Medulla oblongata (tissue), 1 donor: ENCODE results near the gene S100A14.
"Not testable (repeated sequence)": the region's sequence is repeated elsewhere in the genome, so short reads cannot be mapped to it uniquely, and the experiment has no call there.

Source experiments
- DNase-seq: peaks from one replicate; pipeline ENCODE4 v3.0.0-alpha.2; 2015; ENCODE audit errors: extremely low spot score

S100A14 gene

DNA sequence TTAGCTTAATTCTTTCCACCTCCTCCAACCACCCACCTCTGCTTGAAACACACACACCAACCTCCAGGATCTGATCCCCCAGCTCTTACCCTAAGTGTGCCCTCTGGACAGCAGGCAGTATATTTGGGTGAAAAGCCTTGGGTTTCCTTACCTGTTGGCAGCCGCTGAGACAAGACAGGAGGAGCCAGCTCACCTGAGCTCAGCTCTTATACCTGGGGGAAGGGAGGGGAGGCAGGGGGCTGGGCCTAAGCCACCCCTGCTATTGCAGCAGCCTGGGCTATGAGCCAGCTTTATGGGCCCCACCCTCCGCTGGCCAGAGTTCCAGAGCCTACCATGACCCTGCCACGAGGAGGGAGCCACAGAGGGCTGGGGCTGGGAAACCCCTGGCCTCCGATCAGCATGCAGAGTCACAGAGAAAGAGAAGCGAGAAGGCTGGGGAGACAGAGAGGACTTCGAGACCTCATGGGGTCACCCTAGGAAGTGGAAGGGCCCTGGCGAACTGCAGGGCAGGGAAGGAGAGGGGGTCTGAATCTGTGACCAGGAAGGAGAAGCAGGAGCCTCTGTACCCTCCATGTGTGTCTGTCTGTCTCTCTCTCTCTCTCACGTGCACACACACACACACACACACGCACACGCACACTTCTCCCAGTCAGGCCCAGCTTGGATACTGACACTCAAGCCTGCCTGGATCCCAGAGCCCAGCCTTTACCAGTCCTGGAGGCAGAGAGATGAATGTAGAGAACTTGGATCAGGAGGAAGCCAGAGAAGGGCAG is at the start of gene S100A14:
TSS of gene S100A14 (minus strand) at position 182 of the 773 bp plus-strand sequence. CDS start 467 bp downstream, outside the sequence.
- DNase-seq, result no peak

DNA sequence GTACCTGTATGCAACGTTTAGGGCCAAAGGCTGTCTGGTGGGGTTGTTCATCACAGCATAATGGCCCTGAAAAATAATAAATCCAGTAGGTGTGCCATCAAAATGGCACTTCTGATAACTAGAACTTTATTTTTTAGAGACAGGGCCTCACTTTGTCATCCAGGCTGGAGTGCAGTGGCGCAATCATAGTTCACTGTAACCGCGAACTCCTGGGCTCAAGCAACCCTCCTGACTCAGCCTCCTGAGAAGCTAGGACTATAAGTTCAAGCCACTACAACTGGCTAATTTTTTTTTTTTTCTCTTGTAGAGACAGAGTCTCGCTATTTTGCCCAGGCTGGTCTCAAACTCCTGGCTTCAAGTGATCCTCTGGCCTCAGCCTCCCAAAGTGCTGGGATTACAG is 47.1 kb upstream of the S100A14 start:
- DNase-seq, result no peak

DNA sequence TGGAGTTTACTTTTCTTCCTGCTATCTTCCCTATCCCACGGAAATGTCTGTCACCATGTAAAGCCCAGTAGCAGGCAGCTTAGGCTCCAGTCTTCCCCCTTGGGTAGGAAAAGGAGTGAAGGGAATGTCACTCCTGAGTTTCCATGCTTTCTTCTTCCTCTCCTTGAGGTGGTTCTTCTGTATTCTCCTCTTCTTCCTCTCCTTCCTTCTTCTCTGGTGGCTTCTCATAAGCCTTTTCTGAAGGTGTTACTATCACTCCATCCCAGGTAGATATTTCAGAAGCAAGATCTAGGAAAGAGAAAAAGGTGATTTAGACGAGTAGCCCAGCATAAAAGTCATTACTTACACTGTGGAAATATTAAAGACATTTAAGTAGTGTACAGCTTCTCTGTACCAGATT is 46.1 kb upstream of the S100A14 start:
- DNase-seq, result no peak

DNA sequence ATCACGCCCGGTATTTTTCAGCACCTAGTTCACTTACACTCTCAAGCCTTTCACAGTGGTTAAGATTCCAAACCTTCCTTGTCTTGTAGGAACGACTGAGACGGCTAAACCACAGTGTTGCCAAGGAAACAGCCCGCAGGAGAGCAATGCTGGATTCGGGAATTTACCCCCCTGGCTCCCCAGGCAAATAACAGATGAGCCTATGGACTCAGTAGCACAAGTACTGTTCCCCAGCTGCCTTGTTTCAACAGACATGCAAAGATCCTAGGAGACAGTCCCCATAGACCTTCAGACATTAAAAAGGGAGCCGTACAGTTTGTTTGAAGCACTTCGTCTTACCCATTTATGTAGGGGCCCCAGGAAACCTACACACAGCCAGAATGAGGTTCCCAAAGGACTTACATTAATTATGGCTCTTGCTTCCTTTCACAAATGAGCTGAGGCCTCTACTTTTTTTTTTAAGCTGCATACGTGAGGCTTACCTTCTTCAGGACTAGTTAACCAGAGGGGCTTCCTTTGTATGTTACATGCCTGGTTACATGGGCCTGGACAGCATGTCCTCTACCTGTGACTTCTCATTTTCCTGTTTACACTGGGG is 45.1 kb upstream of the S100A14 start:
- DNase-seq, result no peak

DNA sequence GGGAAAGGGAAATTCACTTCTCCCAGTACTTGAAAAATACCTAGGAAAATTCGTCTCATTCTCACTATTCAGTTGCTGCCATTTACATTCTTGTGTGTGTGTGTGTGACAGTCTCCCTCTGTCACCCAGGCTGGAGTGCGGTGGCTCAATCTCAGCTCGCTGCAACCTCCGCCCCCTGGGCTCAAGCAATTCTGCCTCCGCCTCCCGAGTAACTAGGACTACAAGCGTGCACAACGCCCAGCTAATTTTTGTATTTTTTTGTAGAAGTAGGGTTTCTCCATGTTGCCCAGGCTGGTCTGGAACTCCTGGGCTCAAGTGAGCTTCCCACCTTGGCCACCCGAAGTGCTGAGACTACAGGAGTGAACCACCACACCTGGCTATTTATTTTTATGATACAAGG is 43.5 kb upstream of the S100A14 start:
- DNase-seq, result no peak

DNA sequence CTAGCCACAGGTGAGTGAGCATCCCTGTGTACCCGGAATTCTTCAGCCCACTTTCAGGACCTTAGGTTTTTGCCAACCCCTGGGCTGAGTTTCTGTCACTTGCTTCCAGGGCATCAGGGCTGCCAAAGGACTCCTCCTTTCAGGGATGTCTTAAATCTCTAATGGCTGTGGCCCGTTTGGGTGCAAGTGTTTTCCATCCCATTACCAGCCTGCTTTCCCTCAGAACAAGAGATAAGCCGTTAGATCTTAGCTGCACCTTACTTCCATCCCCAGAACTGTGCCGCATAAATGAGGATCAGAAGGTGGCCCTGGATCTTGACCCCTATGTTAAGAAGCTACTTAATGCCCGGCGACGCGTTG is 43.0 kb upstream of the S100A14 start:
- no peak for DNase-seq

DNA sequence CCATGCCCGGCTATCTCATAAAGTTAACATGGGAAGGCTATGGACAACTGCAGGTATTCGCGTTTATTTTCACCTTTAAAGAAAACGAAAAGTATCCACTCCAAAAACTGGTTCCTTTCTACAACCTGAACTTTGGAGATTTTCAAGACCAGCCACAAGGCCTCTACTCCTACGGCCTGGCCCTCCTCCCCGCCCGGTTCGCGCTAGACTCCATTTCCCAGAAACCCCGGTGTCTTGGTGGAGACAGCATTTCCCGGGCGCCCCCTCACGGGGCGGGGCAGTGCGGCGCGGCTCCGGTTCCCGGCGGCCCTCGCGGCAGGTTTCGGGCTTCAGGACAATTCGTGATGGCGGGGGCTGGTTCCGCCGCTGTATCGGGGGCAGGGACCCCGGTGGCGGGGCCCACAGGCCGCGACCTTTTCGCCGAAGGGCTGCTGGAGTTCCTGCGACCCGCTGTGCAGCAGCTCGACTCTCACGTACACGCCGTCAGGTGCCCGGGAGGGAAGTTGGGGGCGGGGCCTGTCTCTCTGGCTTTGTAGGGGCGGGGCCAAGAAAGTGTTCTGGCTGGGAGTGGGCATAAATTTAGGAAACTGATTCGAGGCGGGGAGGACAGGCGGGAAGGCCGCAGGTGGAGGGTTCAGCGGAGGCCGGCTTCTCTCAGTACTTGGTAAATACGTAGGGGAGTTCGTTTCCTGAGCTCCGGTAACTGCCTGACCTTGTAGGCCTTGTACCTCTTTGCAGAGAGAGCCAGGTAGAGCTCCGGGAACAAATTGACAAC is 42.5 kb upstream of the S100A14 start, which contains the start of gene SNAPIN:
TSS of gene SNAPIN (plus strand) at position 304 of the 775 bp plus-strand sequence. CDS start at position 345, 41 bp downstream.
- DNase-seq, result peak; percentile 93

DNA sequence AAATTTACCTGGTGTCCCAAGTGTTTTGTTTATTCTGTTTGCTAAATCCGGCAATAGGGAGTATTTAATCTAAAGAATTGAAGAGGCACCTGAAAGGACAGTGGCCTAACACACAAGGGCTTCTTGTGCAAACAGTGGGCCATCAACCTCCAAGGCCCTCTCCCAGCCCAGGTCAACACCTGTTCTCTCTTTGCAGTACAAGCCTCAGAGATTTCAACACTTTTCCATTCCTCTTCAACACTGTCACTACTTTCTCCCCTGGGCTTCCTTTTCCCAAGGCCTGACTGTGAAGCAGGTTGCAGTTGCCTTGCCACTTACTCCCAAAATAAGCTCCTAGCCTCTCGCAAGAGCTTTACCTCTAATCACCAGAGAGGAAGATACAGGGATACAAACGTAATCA is 39.2 kb upstream of the S100A14 start:
- DNase-seq, result no peak

DNA sequence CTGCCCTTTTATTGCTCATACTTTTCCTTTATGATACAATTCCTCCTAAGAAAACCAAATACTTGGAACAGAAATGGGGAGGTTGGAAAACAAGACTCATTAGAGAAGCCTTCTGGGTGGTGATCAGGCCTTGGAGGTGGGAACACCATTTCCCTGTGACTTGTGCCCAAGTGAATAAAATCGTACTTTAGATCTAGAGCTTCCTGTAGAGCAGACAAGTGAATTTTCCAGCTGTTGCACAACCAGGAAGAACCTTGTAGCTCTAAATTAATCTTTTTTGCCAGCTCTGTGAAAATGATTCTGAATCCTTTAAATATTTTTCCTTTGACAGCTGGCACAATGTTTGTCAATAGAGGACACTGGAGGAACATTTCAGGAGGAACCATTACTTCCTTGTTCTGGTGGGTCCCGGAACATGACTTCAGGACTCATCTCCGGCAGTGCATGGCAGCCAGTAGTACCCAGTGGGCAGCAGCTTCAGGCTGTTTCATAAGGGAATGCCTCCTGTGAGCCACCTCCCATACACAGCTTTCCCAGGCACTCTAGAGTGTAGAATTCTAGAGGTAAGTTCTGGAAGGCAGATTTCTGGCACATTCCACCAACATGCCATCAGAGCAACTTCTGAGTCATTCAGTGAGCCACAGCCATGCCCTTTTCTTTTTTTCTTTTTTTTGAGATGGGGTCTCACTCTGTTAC is 36.8 kb upstream of the S100A14 start:
- DNase-seq, result no peak

DNA sequence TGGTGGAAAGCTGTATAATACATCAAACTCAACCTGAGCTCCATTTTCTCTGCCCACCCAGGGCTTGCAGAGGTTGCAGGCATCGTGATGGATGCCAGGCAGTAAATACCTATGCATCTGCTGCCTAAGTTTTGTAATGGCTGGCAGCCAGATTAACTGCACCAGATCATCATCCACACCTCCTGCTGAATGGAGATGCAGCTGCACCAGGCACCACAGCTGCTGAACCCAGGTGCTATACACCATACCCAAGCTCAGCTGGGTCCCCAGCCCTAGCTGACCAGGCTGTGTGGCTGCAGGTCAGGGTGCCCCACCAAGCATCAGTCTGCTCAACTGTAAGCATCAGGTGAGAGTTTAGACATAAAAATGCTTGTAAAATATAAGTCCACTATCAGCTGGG is 35.6 kb upstream of the S100A14 start:
- no peak for DNase-seq

DNA sequence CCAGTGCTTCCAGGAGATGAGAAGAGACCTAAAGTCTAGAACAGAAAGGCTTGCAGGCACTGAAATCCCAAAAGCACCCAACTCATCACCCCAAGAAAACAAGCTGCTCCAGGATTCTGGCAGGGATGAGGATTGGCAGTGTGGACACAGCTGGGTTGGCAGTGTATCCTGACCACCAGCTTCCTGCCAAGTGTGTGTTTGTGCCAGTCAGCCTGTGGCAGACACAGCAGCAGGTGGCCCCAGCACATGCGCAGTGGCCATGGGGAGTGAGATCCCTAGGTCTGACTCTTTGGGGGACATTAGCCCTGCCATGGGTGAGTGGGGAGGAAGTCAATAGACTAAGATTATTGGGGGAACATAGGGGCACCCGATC is 33.7 kb upstream of the S100A14 start:
- peak; percentile 85 for DNase-seq

DNA sequence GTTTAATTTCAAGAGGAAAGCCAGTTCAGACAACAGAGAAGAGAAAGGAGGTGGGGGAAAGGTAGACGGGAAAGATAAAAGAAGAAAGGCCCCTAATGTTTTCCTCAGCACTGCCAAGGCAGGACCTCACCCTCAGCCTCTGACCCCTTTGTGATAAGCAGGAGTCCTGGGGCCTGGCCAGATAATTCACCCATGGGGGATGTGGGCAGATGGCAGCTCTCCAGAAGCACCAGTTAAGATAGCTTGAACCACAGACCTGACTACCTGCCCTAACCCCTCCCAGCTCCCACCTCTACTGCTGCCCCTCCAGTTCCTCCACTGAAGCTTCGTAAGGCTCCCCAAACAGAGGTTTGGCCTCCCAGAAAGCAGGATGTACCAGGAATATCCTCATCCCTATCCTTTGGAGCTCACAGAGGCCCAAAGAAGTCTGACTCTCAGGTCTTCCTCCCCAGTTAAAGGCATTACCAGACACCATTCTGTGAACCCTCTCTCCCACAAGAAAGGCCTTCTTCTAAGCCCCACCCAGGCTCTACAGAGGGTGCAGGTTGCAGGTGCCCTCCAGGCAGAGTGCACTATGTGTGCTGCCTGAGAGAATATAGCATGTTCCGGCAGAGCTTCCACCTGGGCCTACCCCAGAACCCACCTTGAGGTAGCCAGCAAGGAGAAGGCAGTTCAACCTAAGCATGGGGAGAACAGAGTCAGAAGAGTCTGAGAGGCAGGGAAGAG is 33.2 kb upstream of the S100A14 start:
- DNase-seq, result no peak

DNA sequence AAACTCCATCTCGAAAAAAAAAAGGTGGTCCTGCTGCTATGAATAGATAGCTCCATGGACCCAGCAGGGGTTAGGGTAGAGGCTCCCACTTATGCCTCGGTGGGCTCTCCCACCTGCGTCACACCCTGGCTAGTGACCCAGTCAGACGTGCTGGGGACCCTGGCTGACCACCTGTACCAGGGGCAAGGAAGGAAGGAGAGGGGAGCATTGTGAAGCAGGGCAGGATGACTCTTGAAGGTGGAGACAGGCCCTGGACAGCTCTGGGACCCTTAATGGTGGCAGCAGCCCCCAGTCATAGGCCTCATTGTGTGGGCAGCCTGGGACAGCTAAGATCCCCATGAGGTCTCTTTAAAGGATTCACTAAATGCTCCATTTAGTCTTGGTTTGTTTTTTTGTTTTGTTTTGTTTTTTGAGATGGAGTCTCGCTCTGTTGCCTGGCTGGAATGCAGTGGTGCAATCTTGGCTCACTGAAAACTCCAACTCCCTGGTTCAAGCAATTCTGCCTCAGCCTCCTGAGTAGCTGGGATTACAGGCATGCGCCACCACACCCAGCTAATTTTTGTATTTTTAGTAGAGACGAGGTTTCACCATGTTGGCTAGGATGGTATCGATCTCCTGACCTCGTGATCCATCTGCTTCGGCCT is 32.0 kb upstream of the S100A14 start:
- no peak for DNase-seq

DNA sequence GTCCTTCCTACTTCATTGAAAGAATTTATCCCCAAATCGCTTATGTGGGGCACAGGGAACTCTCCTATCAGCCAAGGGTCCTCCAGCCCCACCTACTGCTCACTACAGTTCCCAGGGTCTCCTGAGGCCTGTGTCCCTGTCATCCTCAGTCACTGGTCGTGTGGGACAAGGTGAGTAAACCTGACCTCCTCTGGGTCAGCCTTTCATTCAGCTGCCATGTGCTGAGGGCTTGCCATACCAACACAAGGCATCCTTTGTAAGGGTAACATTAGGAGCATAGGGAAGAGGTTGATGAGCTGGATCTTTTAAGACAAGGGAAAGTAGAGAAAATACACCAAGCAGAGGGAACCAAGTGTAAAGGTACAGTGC is 31.2 kb upstream of the S100A14 start:
- no peak for DNase-seq

DNA sequence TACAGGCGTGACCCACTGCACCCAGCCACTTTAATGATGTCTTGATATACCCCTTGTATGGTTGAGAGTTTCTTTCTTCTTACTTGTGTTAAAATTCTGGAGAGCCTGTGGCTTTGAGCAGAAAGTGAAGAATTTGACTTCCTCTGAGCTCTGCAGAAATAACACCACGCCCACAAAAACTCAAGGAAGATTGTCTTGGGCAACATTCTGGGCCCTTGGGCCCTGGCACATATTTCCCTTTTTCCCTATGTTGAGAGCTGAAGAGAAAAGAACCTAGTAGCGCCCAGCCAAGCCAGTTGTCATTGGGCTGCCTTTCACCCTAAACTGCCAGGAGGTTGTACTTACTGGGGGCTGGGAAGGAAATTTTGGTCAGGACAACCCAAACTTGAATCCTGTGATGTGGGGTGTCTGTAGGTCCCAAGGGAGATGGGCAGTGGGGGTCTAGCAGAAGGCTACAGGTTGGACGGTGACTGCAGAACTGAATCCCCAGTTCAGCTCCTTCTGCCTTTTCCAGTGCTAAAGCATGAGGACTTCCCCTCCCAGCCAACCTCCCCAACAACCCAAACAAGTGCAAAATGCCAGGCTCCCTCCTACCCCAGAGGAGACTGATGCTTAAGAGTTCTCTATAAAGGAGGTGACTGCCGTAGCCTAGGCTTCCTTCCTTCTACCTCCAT is 30.7 kb upstream of the S100A14 start:
- DNase-seq, result peak; percentile 58

DNA sequence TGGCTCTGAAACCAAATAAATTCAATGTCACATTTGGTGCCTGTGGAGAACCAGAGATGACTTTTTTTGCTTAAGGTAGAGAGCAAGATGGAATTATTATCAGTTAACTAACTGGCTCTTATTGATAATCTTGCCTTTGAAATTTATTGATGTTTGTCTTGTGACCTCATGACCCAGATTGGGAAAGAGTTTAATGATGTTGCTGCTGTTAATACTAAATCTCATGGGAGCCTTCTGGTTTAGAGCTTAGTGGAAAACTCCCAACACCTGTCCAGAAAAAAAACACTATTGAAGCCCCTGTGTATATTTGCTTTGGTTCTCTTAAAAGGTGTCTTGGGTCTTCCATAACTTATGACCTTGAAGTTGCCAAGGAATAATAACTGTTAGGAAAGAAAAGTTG is 27.7 kb upstream of the S100A14 start:
- DNase-seq, result no peak

DNA sequence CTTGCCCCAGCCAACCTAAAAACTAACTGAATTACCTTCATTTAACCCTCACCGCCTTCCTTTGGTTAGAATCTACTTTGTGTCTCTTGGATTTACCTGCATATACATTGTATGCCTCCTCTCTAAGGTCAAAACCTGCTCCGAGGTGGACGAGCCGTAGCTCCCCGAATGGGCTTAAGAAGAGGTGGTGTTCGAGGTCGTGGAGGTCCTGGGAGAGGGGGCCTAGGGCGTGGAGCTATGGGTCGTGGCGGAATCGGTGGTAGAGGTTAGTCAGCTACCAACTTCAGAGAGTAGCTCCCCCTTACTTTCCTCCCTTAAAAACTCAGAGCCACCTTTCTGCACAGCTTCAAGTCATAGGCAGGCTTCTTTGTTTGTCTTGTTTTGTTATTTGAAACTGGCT is 27.0 kb upstream of the S100A14 start:
- no peak for DNase-seq

DNA sequence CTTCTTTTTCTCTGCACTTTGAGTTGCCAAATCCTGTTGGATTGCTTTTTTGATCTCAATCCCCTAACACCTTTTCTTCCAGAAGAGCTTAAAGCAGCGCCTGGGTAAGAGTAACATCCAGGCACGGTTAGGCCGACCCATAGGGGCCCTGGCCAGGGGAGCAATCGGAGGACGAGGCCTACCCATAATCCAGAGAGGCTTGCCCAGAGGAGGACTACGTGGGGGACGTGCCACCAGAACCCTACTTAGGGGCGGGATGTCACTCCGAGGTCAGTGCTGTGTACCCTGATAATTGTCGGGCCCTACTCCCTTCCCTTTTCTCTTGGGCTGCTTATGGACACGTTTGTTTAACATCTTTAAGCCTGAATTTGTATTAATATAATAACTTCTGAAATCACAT is 26.0 kb upstream of the S100A14 start:
- no peak for DNase-seq

DNA sequence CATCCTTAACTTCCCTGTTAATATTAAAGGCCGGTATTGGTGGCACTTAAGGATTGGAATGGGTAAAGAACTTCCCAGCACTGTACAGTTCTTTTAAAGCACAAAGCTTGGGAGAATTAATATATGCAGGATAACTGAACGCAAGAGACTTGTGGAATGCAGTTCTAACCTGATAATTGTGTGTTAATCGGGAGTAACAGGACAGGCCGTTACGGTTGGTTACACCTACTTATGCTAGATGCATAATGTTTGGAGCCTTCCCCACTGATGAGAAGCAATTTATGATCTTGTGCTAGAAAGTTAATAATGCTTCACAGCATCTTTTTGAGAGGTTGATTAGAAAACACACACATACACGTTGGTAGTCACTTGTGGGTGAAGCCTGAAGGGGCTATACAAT is 24.7 kb upstream of the S100A14 start:
- no peak for DNase-seq

DNA sequence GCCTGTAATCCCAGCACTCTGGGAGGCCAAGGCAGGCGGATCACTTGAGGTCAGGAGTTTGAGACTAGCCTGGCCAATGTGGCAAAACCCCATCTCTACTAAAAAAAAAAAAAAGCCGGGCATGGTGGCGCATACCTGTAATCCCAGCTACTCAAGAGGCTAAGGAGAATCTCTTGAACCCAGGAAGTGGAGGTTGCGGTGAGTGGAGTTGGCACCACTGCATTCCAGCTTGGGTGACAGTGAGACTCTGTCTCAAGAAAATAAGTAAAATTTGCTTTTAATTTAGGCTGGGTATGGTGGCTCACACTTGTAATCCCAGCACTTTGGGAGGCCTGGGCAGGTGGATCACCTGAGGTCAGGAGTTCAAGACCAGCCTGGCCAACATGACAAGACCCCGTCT is 24.1 kb upstream of the S100A14 start:
- not testable (repeated sequence) for DNase-seq

DNA sequence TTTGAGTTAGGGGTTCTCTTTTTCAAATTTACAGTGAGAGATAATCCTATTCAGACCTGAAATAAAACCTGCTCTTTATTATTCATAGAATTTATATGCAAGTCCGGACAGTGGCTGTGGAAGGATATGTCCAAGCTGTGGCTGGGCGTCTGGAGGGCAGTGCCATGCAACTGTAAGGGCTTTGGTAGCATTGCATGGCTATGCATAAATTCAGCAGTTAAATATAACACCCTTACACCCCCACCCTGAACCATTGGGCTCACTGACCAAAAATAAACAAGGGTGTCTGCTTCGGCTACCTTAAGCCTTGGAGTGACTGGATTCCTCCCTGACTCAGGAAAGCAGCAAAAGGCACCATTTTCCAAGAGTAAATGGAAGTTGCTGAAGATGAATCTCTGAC is 23.2 kb upstream of the S100A14 start:
- DNase-seq, result no peak
